ENCODE results near the gene RAB10. TPM values are rescaled to one million over a fixed set of nuclear protein-coding genes. Genes with fewer than 3 reads are reported as not detected.

The RAB10 gene
- polyA plus RNA-seq, 1 donor (not counting 4 experiments of a cell fraction or from before 2014, with no cell fraction given): 252 TPM

- H3K4me1 ChIP-seq (ENCODE audit: control insufficient read depth, extremely low read depth, insufficient read depth, low read length): peaks cover 3% of the 10 kb centered on the region
- FAIRE-seq (no peak), DNase-seq (ENCODE audit: low read depth, low spot score) (no peak)
- H3K9ac ChIP-seq (ENCODE audit: control insufficient read depth, extremely low read depth, insufficient read depth, low read length): no peak overlapping the region
- no peaks in the 10 kb centered on the region for H3K9me3 ChIP-seq (ENCODE audit: control insufficient read depth, low read depth, low read length)
- peaks cover 28% of the 10 kb centered on the region for H4K20me1 ChIP-seq (ENCODE audit: control insufficient read depth, extremely low read depth, insufficient read depth, low read length)
- no peak overlapping the region for H3K4me3 ChIP-seq (ENCODE audit: control insufficient read depth in 2 of 3, extremely low read depth in 1 of 3, insufficient read depth in 2 of 3, low read depth in 1 of 3, low read length in 3 of 3)
- dilution Hi-C loops (cut with MboI; ENCODE audit: extremely low pct_ligation_motif_present, low sequenced_read_pairs): no loop called here
- no peak overlapping the region for H3K27ac ChIP-seq (ENCODE audit: control insufficient read depth, insufficient read depth, low read length)
- peaks cover 95% of the 10 kb centered on the region for H3K79me2 ChIP-seq (ENCODE audit: control insufficient read depth, insufficient read depth, low read length)
- H2AFZ ChIP-seq (ENCODE audit: control insufficient read depth, low read length): no peak overlapping the region
- no peak for TF ChIP-seq CTCF (optimal IDR thresholded peaks at IDR 0.05 in 1 of 3, IDR thresholded peaks at IDR 0.05 in 1 of 3, conservative IDR thresholded peaks at IDR 0.05 in 1 of 3; ENCODE audit: extremely low read depth in 1 of 3, insufficient read depth in 2 of 3, low read length in 3 of 3)
- TF ChIP-seq EZH2 (IDR thresholded peaks at IDR 0.05; ENCODE audit: low read length): no peak
- peaks cover 5% of the 10 kb centered on the region for H3K9me1 ChIP-seq (ENCODE audit: control insufficient read depth, extremely low read depth, insufficient read depth, low read length)
- H3K36me3 ChIP-seq (ENCODE audit: control insufficient read depth in 2 of 2, extremely low read depth in 1 of 2, insufficient read depth in 2 of 2, low read length in 2 of 2): peaks cover 2 to 12% of the 10 kb centered on the region in 2 experiments
- no peaks in the 10 kb centered on the region for H3K27me3 ChIP-seq (ENCODE audit: control insufficient read depth, extremely low read depth, insufficient read depth, low read length)
- no peak overlapping the region for H3K4me2 ChIP-seq (ENCODE audit: control insufficient read depth, extremely low read depth, insufficient read depth, low read depth, low read length)
Measured at GRCh38 chr2:26089337-26089736, 55.5 kb downstream of the RAB10 start.

- no peaks in the 10 kb centered on the region for H3K9me3 ChIP-seq (ENCODE audit: control insufficient read depth, low read depth, low read length)
- H3K4me2 ChIP-seq (ENCODE audit: control insufficient read depth, extremely low read depth, insufficient read depth, low read depth, low read length): no peak overlapping the region
- H3K27me3 ChIP-seq (ENCODE audit: control insufficient read depth, extremely low read depth, insufficient read depth, low read length): no peaks in the 10 kb centered on the region
- no peak overlapping the region for H3K4me3 ChIP-seq (ENCODE audit: control insufficient read depth in 2 of 3, extremely low read depth in 1 of 3, insufficient read depth in 2 of 3, low read depth in 1 of 3, low read length in 3 of 3)
- H3K9ac ChIP-seq (ENCODE audit: control insufficient read depth, extremely low read depth, insufficient read depth, low read length): no peak overlapping the region
- peaks cover 2 to 18% of the 10 kb centered on the region in 2 experiments for H3K36me3 ChIP-seq (ENCODE audit: control insufficient read depth in 2 of 2, extremely low read depth in 1 of 2, insufficient read depth in 2 of 2, low read length in 2 of 2)
- H3K9me1 ChIP-seq (ENCODE audit: control insufficient read depth, extremely low read depth, insufficient read depth, low read length): peaks cover 2% of the 10 kb centered on the region
- no peak for DNase-seq (ENCODE audit: low read depth, low spot score)
- dilution Hi-C loops (cut with MboI; ENCODE audit: extremely low pct_ligation_motif_present, low sequenced_read_pairs): no loop called here
- TF ChIP-seq EZH2 (IDR thresholded peaks at IDR 0.05; ENCODE audit: low read length): no peak
- TF ChIP-seq CTCF (optimal IDR thresholded peaks at IDR 0.05 in 1 of 3, IDR thresholded peaks at IDR 0.05 in 1 of 3, conservative IDR thresholded peaks at IDR 0.05 in 1 of 3; ENCODE audit: extremely low read depth in 1 of 3, insufficient read depth in 2 of 3, low read length in 3 of 3): no peak
- FAIRE-seq: no peak
- H3K79me2 ChIP-seq (ENCODE audit: control insufficient read depth, insufficient read depth, low read length): peaks cover 98% of the 10 kb centered on the region
- no peaks in the 10 kb centered on the region for H3K4me1 ChIP-seq (ENCODE audit: control insufficient read depth, extremely low read depth, insufficient read depth, low read length)
- no peak overlapping the region for H2AFZ ChIP-seq (ENCODE audit: control insufficient read depth, low read length)
- H4K20me1 ChIP-seq (ENCODE audit: control insufficient read depth, extremely low read depth, insufficient read depth, low read length): peaks cover 17% of the 10 kb centered on the region
- no peak overlapping the region for H3K27ac ChIP-seq (ENCODE audit: control insufficient read depth, insufficient read depth, low read length)
Measured at GRCh38 chr2:26095758-26096157, 61.9 kb downstream of the RAB10 start.

All from keratinocyte (primary cell).